22Rv1 (cell line): ENCODE data around the gene ZNF506.

Experiments
- ZFX ChIP-seq: fragments of 450-650 bp; IDR thresholded peaks from 2 replicates; pipeline ENCODE4 v1.6.1; 2017; ENCODE audit warnings: antibody characterized with exemption, borderline replicate concordance
- TF ChIP-seq, protein P1 (sequence below): fragments of 450-650 bp; IDR thresholded peaks from 2 replicates; pipeline ENCODE4 v1.5.1; 2017; ENCODE audit warnings: mild to moderate bottlenecking

DNA sequence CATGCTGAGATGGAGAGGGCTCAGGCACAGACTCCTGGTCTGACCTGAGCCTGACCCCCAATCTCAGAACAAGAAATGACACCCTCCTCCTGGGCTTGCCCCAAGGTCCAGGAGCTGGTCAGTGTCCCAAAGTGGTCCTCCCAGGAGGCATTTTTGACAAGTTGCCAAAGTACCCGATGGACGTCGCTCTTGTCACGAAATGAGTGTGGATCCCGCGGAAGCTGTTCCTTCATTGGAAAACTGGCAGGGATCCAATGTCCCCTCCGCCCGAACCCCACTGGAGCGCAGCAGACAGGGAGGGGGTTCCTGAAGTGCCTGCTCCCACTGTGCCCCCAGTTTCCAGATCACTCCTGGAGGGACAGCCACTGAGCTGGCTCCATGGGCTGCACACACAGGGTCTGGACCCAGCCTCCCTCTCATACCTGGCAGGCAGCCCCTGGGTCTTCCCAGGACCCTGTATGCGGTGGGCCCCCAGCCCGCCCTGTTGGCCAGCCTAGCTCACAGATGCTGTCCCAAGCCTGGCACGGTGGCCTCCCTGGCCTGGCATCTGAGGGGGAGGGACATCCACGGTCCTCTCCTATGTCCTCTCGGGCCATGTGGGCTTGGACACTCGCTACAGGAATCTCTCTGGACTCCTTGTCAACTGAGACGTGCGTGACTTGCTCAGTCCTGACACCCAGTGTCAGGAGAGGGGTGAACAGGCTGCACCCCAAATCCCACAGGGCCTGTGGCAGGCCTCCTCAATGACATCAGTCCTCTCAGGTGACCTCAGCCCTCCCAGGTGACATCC lies 75.9 kb downstream of the ZNF506 start:
- TF ChIP-seq, protein P1, sequence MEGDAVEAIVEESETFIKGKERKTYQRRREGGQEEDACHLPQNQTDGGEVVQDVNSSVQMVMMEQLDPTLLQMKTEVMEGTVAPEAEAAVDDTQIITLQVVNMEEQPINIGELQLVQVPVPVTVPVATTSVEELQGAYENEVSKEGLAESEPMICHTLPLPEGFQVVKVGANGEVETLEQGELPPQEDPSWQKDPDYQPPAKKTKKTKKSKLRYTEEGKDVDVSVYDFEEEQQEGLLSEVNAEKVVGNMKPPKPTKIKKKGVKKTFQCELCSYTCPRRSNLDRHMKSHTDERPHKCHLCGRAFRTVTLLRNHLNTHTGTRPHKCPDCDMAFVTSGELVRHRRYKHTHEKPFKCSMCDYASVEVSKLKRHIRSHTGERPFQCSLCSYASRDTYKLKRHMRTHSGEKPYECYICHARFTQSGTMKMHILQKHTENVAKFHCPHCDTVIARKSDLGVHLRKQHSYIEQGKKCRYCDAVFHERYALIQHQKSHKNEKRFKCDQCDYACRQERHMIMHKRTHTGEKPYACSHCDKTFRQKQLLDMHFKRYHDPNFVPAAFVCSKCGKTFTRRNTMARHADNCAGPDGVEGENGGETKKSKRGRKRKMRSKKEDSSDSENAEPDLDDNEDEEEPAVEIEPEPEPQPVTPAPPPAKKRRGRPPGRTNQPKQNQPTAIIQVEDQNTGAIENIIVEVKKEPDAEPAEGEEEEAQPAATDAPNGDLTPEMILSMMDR, result no peak
- TF ChIP-seq ZFX, result no peak
